ENCODE results near the gene KIF1A. TPM values are rescaled to one million over a fixed set of nuclear protein-coding genes. Genes with fewer than 3 reads are reported as not detected.

Gene KIF1A
- total and polyA plus RNA-seq, 8 donors, result 32.4 to 76.0 (median 62.1) TPM

DNA sequence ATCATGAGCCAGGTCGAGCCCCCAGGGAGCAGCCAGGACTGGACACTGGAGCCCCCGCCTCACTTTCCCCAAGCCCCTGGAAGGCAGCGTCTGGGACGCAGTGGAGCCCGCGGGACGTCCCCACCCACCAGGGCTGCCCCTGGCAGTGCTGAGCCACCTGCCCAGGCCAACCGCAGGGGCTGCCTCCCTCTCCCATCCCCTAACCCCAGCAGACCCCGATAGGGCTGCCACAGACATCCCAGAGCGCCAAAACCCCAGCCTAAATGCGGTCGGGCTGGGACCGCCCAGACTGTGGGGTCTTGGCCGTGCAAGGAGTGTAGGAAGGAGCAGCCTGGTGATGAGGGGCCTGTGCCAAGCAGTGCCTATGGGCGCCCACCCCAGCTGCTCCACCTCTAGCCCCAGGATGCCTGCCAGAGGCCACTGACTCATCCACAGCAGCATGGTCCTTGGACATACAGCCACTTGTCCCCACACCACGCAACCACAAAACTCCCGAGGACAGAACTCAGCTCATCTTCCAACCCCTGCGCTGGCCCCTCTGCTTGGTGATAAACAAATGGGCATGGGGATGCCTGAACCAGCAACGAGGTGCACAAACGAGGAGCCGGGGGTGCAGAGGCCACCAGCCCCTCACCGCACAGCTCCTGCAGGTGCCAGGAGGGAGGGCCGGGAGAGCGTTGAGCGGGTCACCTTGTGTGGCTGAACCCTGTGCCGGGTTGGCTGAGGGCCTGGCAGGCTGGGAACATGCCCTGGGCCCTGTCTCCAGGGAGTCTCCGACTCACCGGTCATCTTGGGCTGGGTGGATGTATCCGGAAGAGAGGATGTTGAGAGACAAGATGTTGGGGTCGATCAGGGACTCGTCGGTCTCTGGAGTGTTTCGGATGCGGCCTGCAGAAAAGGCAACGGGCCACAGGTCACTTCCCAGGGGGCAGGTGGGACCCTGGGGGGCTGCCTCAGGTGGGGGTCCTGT is 83.5 kb downstream of the KIF1A start:
- ATAC-seq, result no peak
- FAIRE-seq, result no peak
- 87 to 91% methylated on average over 35 of the region's 35 CpGs for WGBS, 2 donors
- TF ChIP-seq, protein P1, sequence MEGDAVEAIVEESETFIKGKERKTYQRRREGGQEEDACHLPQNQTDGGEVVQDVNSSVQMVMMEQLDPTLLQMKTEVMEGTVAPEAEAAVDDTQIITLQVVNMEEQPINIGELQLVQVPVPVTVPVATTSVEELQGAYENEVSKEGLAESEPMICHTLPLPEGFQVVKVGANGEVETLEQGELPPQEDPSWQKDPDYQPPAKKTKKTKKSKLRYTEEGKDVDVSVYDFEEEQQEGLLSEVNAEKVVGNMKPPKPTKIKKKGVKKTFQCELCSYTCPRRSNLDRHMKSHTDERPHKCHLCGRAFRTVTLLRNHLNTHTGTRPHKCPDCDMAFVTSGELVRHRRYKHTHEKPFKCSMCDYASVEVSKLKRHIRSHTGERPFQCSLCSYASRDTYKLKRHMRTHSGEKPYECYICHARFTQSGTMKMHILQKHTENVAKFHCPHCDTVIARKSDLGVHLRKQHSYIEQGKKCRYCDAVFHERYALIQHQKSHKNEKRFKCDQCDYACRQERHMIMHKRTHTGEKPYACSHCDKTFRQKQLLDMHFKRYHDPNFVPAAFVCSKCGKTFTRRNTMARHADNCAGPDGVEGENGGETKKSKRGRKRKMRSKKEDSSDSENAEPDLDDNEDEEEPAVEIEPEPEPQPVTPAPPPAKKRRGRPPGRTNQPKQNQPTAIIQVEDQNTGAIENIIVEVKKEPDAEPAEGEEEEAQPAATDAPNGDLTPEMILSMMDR (IDR thresholded peaks at IDR 0.05), result no peak
- H3K27ac ChIP-seq, result no peak overlapping the region
- no peak overlapping the region for H3K4me3 ChIP-seq
- DNase-seq, result no peak
- no peaks in the 10 kb centered on the region for H3K27me3 ChIP-seq
- H3K9me3 ChIP-seq, result no peaks in the 10 kb centered on the region
- H3K36me3 ChIP-seq, result peaks cover 0 to 6% (median 0%) of the 10 kb centered on the region in 3 donors
- no peaks in the 10 kb centered on the region for H3K4me1 ChIP-seq
- intact Hi-C loops (cut with DNase I), result no loop called here

DNA sequence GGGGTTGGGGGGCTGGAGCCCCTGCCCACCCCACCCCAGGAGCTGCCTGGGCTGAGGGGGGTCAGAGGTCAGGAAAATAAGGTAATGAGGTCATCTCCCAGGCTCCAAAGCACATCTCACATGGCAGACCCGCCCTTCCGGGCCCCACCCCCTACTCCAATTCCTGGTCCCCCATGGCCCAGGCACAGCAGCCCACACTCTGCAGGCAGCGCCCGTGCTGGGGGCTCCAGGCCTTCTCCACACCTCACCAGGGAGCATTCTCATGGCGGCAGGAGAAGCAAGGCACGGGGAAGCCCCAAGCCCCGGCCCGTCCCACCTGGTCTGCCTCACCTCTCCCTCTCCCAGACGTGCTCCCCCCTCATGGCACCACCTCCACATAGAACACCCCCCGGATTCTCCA is 84.5 kb downstream of the KIF1A start:
- ATAC-seq, result no peak
- no peak overlapping the region for H3K27ac ChIP-seq
- no peak for FAIRE-seq
- no peak overlapping the region for H3K4me3 ChIP-seq
- no peaks in the 10 kb centered on the region for H3K9me3 ChIP-seq
- peaks cover 0 to 6% (median 0%) of the 10 kb centered on the region in 3 donors for H3K36me3 ChIP-seq
- TF ChIP-seq, protein P1 (IDR thresholded peaks at IDR 0.05), result no peak
- H3K4me1 ChIP-seq, result no peaks in the 10 kb centered on the region
- WGBS, 2 donors, result 86 to 91% methylated on average over 10 of the region's 10 CpGs
- intact Hi-C loops (cut with DNase I), result no loop called here
- DNase-seq, result no peak
- no peaks in the 10 kb centered on the region for H3K27me3 ChIP-seq

DNA sequence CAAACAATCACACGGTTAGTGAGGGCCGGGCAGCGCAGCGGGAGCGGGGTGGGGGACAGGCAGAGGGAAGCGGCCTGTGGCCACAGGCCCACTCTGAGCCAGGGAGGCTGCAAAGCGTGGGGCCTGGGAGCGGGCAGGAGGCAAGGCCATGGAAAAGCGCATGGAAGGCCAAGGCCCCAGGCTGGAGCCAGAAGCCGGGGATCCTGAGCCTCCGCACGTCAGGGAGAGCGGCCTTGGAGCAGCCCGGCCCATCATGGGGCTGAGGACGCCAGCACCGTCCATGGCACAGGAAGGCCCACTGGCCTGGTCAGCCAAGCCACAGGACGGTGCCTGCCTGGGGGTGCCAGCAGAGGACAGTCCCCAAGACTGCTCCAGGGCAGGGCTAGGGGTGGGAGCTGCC is 85.3 kb downstream of the KIF1A start:
- TF ChIP-seq, protein P1 (IDR thresholded peaks at IDR 0.05), result no peak
- FAIRE-seq, result no peak

DNA sequence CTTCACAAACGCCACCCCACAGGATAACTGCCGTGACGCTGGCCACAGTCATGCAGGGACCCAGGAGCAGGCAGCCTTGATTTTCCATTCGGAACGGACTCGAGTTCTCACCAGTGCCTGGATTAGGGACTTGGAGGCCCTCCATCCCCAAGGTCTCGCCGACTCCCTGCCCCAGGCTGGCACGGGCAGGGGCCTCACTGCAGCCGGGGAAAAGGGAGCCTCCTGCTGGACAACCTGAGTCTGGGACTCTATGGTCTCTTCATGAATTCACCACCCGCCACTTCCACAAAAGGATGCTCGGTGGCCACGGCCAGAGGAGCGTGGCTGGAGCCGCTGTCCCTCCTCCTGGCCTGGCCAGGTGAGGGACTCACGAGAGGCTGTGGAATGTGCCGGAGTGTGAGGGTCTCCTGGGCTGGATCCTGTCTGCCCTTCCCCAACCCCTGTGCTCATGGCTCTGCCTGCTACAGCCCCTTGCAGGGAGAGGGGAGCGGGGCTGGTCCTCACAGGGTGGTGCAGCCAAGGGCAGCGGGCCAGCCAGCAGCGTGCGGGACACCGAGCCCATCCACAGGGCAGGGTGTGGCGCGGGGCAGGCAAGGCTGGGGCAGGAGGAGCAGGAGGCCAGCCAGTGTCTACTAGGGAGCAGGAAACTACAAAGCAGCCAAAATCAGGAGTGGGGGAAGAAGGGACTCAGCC is 86.1 kb downstream of the KIF1A start:
- TF ChIP-seq, protein P1 (IDR thresholded peaks at IDR 0.05), result no peak
- Histone ChIP-seq H3K36me3 (peaks cover 0 to 6% (median 0%) of the 10 kb centered on the region in 3 donors), H3K4me1 (no peaks in the 10 kb centered on the region), H3K27me3 (no peaks in the 10 kb centered on the region), H3K27ac (no peak overlapping the region), H3K4me3 (no peak overlapping the region), H3K9me3 (no peaks in the 10 kb centered on the region)
- ATAC-seq (no peak), FAIRE-seq (no peak), DNase-seq (no peak)
- intact Hi-C loops (cut with DNase I), result no loop called here
- WGBS, 2 donors, result 87 to 88% methylated on average over 21 to 24 of the region's 24 CpGs

More for the DNA sequence above, 85.3 kb downstream of the KIF1A start:
- ATAC-seq (no peak), DNase-seq (no peak)
- Histone ChIP-seq H3K27me3 (no peaks in the 10 kb centered on the region), H3K4me1 (no peaks in the 10 kb centered on the region), H3K36me3 (peaks cover 0 to 6% (median 0%) of the 10 kb centered on the region in 3 donors), H3K4me3 (no peak overlapping the region), H3K27ac (no peak overlapping the region), H3K9me3 (no peaks in the 10 kb centered on the region)
- WGBS, 2 donors, result 96% methylated on average over 17 of the region's 17 CpGs
- intact Hi-C loops (cut with DNase I), result no loop called here
